Measurements from ENCODE around the gene STARD10.

The STARD10 gene

GRCh38 chr11:72776117-72776843 is 17.6 kb downstream of the STARD10 start:
- H3K9me3 ChIP-seq (ENCODE audit: insufficient read depth, low read depth, low read length): no peaks in the 10 kb centered on the region
- no peaks in the 10 kb centered on the region for H3K36me3 ChIP-seq (ENCODE audit: insufficient read depth, low read depth, low read length)
- H3K9ac ChIP-seq (ENCODE audit: low read depth, low read length): no peak overlapping the region
- H3K27me3 ChIP-seq (ENCODE audit: insufficient read depth, low read length): peaks cover 16% of the 10 kb centered on the region
- no peak overlapping the region for H3K4me3 ChIP-seq (ENCODE audit: low read length)
- H3K27ac ChIP-seq (ENCODE audit: low read length): no peak overlapping the region
- no peaks in the 10 kb centered on the region for H3K4me1 ChIP-seq (ENCODE audit: insufficient read depth, low read length)

- no peak overlapping the region for H3K9ac ChIP-seq (ENCODE audit: low read depth, low read length)
- no peaks in the 10 kb centered on the region for H3K4me1 ChIP-seq (ENCODE audit: insufficient read depth, low read length)
These were observed 18.3 kb downstream of the STARD10 start for GRCh38 chr11:72775288-72776110.

GRCh38 chr11:72774499-72774898 is 19.3 kb downstream of the STARD10 start:
- H3K9me3 ChIP-seq (ENCODE audit: insufficient read depth, low read depth, low read length): no peaks in the 10 kb centered on the region
- H3K9ac ChIP-seq (ENCODE audit: low read depth, low read length): no peak overlapping the region
- H3K36me3 ChIP-seq (ENCODE audit: insufficient read depth, low read depth, low read length): no peaks in the 10 kb centered on the region
- H3K4me1 ChIP-seq (ENCODE audit: insufficient read depth, low read length): no peaks in the 10 kb centered on the region
- H3K27ac ChIP-seq (ENCODE audit: low read length): no peak overlapping the region
- no peaks in the 10 kb centered on the region; the same call in 1 of the 2 replicates for H3K27me3 ChIP-seq (ENCODE audit: insufficient read depth, low read length)
- no peak overlapping the region for H3K4me3 ChIP-seq (ENCODE audit: low read length)

More at GRCh38 chr11:72775288-72776110, 18.3 kb downstream of the STARD10 start:
- Histone ChIP-seq H3K4me3 (ENCODE audit: low read length) (no peak overlapping the region), H3K9me3 (ENCODE audit: insufficient read depth, low read depth, low read length) (no peaks in the 10 kb centered on the region), H3K27ac (ENCODE audit: low read length) (no peak overlapping the region), H3K27me3 (ENCODE audit: insufficient read depth, low read length) (peaks cover 9% of the 10 kb centered on the region), H3K36me3 (ENCODE audit: insufficient read depth, low read depth, low read length) (no peaks in the 10 kb centered on the region)

- Histone ChIP-seq H3K9ac (ENCODE audit: low read depth, low read length) (no peak overlapping the region), H3K27ac (ENCODE audit: low read length) (no peak overlapping the region), H3K4me3 (ENCODE audit: low read length) (no peak overlapping the region), H3K36me3 (ENCODE audit: insufficient read depth, low read depth, low read length) (no peaks in the 10 kb centered on the region), H3K27me3 (ENCODE audit: insufficient read depth, low read length) (no peaks in the 10 kb centered on the region), H3K4me1 (ENCODE audit: insufficient read depth, low read length) (peaks cover 1% of the 10 kb centered on the region; the same call in 1 of the 2 replicates), H3K9me3 (ENCODE audit: insufficient read depth, low read depth, low read length) (no peaks in the 10 kb centered on the region)
These were observed 20.2 kb downstream of the STARD10 start for GRCh38 chr11:72773696-72774095.

- Histone ChIP-seq H3K36me3 (ENCODE audit: insufficient read depth, low read depth, low read length) (no peaks in the 10 kb centered on the region), H3K9me3 (ENCODE audit: insufficient read depth, low read depth, low read length) (no peaks in the 10 kb centered on the region), H3K4me3 (ENCODE audit: low read length) (no peak overlapping the region), H3K27me3 (ENCODE audit: insufficient read depth, low read length) (no peaks in the 10 kb centered on the region), H3K27ac (ENCODE audit: low read length) (no peak overlapping the region), H3K9ac (ENCODE audit: low read depth, low read length) (no peak overlapping the region), H3K4me1 (ENCODE audit: insufficient read depth, low read length) (peaks cover 4% of the 10 kb centered on the region; the same call in 1 of the 2 replicates)
These were observed 20.6 kb downstream of the STARD10 start for GRCh38 chr11:72773291-72773690.

- H3K27me3 ChIP-seq (ENCODE audit: insufficient read depth, low read length): no peaks in the 10 kb centered on the region
- no peak overlapping the region for H3K27ac ChIP-seq (ENCODE audit: low read length)
- no peaks in the 10 kb centered on the region for H3K36me3 ChIP-seq (ENCODE audit: insufficient read depth, low read depth, low read length)
- H3K9ac ChIP-seq (ENCODE audit: low read depth, low read length): no peak overlapping the region
- H3K4me1 ChIP-seq (ENCODE audit: insufficient read depth, low read length): peaks cover 4% of the 10 kb centered on the region; the same call in 1 of the 2 replicates
- H3K9me3 ChIP-seq (ENCODE audit: insufficient read depth, low read depth, low read length): no peaks in the 10 kb centered on the region
- no peak overlapping the region for H3K4me3 ChIP-seq (ENCODE audit: low read length)
These were observed 21.8 kb downstream of the STARD10 start for GRCh38 chr11:72772059-72772458.

- H3K9ac ChIP-seq (ENCODE audit: low read depth, low read length): no peak overlapping the region
- H3K27me3 ChIP-seq (ENCODE audit: insufficient read depth, low read length): no peaks in the 10 kb centered on the region
These were observed 22.3 kb downstream of the STARD10 start for GRCh38 chr11:72771507-72771906.

GRCh38 chr11:72770799-72771198 is 23.0 kb downstream of the STARD10 start:
- Histone ChIP-seq H3K27ac (ENCODE audit: low read length) (no peak overlapping the region), H3K27me3 (ENCODE audit: insufficient read depth, low read length) (no peaks in the 10 kb centered on the region), H3K9ac (ENCODE audit: low read depth, low read length) (no peak overlapping the region)

More at GRCh38 chr11:72771507-72771906, 22.3 kb downstream of the STARD10 start:
- H3K4me3 ChIP-seq (ENCODE audit: low read length): no peak overlapping the region
- H3K36me3 ChIP-seq (ENCODE audit: insufficient read depth, low read depth, low read length): no peaks in the 10 kb centered on the region
- no peaks in the 10 kb centered on the region for H3K9me3 ChIP-seq (ENCODE audit: insufficient read depth, low read depth, low read length)
- no peak overlapping the region for H3K27ac ChIP-seq (ENCODE audit: low read length)
- H3K4me1 ChIP-seq (ENCODE audit: insufficient read depth, low read length): peaks cover 4% of the 10 kb centered on the region; the same call in 1 of the 2 replicates

GRCh38 chr11:72769680-72770079 is 24.2 kb downstream of the STARD10 start:
- no peak overlapping the region for H3K4me3 ChIP-seq (ENCODE audit: low read length)
- peaks cover 4% of the 10 kb centered on the region; the same call in 1 of the 2 replicates for H3K4me1 ChIP-seq (ENCODE audit: insufficient read depth, low read length)
- H3K27me3 ChIP-seq (ENCODE audit: insufficient read depth, low read length): no peaks in the 10 kb centered on the region
- no peaks in the 10 kb centered on the region for H3K9me3 ChIP-seq (ENCODE audit: insufficient read depth, low read depth, low read length)
- no peak overlapping the region for H3K27ac ChIP-seq (ENCODE audit: low read length)
- no peaks in the 10 kb centered on the region for H3K36me3 ChIP-seq (ENCODE audit: insufficient read depth, low read depth, low read length)
- H3K9ac ChIP-seq (ENCODE audit: low read depth, low read length): no peak overlapping the region

More at GRCh38 chr11:72770799-72771198, 23.0 kb downstream of the STARD10 start:
- peaks cover 4% of the 10 kb centered on the region; the same call in 1 of the 2 replicates for H3K4me1 ChIP-seq (ENCODE audit: insufficient read depth, low read length)
- no peaks in the 10 kb centered on the region for H3K9me3 ChIP-seq (ENCODE audit: insufficient read depth, low read depth, low read length)
- H3K36me3 ChIP-seq (ENCODE audit: insufficient read depth, low read depth, low read length): no peaks in the 10 kb centered on the region
- H3K4me3 ChIP-seq (ENCODE audit: low read length): no peak overlapping the region

- H3K9ac ChIP-seq (ENCODE audit: low read depth, low read length): no peak overlapping the region
- no peaks in the 10 kb centered on the region for H3K9me3 ChIP-seq (ENCODE audit: insufficient read depth, low read depth, low read length)
- no peak overlapping the region for H3K4me3 ChIP-seq (ENCODE audit: low read length)
- H3K27me3 ChIP-seq (ENCODE audit: insufficient read depth, low read length): no peaks in the 10 kb centered on the region
- peaks cover 4% of the 10 kb centered on the region; the same call in 1 of the 2 replicates for H3K4me1 ChIP-seq (ENCODE audit: insufficient read depth, low read length)
- H3K27ac ChIP-seq (ENCODE audit: low read length): no peak overlapping the region
- H3K36me3 ChIP-seq (ENCODE audit: insufficient read depth, low read depth, low read length): no peaks in the 10 kb centered on the region
These were observed 25.3 kb downstream of the STARD10 start for GRCh38 chr11:72768581-72768980.

GRCh38 chr11:72767203-72768062 is 26.4 kb downstream of the STARD10 start:
- Histone ChIP-seq H3K4me3 (ENCODE audit: low read length) (no peak overlapping the region), H3K9ac (ENCODE audit: low read depth, low read length) (no peak overlapping the region), H3K36me3 (ENCODE audit: insufficient read depth, low read depth, low read length) (no peaks in the 10 kb centered on the region), H3K4me1 (ENCODE audit: insufficient read depth, low read length) (peaks cover 4% of the 10 kb centered on the region; the same call in 1 of the 2 replicates), H3K9me3 (ENCODE audit: insufficient read depth, low read depth, low read length) (no peaks in the 10 kb centered on the region), H3K27me3 (ENCODE audit: insufficient read depth, low read length) (no peaks in the 10 kb centered on the region), H3K27ac (ENCODE audit: low read length) (no peak overlapping the region)

Measured in iPS-20b (cell line).